HG02678 (cell line): ENCODE results near the gene OCSTAMP.

Experiments used
- ATAC-seq: cut with Tn5 transposase; IDR thresholded peaks from one replicate; pipeline ENCODE4 v1.9.1; 2021; ENCODE audit warnings: mild to moderate bottlenecking, moderate library complexity; ENCODE audit not compliant: unreplicated experiment

The OCSTAMP gene

DNA sequence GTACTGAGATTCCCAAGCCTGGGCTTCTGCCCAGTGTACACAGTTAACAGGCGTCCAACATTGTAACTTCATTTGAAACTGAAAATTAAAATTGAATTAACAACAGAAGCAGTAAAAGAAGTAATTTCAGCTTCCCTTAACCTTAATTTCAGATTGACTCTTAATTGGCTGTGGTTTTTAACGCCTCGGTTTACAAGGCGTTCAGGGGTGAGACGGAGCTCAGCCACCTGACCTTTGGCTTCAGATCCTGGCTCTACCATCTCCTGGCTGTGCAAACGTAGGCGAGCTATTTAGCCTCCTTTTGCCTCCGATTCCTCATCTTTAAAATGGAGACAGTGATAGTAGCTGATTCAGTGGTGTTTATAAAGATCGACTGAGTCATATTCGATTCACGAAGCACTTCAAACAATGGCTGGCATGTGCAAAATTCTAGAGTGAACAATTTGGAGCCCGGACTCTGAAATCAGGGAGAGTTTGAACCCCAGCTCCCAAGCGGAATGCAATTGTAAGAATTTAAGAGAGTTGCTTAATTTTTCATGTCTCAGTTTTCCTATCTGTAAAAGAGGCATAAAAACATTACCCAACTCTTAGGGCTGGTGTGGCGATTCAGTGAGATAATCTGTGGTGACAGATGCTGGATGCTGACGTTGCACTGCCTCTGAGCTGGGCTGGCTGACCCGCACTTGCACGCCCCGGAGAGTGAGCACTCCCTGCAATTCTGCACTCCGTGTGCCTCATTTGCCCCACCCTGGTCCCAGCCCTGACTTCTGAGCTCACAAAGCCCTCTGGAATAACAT, 23.5 kb upstream of the OCSTAMP start:
- no peak for ATAC-seq

DNA sequence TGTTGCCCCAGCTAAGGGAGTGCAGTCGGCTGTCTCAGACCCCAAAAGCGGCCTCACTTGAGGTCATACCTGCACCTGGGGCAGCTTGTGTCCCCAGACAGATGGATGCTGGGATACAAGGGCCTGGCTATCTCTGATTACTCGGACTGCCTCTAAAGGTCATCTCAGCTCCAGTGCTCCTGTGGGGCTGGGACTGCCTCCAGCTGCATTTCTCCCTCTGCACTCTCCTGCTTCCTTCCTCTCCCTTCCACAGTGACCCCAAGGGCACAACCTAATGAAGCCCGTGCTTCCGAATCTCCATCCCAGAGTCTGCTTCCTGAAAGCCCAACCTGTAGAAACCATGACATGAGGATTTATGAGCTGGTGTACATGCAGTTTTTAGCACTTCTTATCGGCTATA, 22.8 kb upstream of the OCSTAMP start:
- ATAC-seq, result no peak

DNA sequence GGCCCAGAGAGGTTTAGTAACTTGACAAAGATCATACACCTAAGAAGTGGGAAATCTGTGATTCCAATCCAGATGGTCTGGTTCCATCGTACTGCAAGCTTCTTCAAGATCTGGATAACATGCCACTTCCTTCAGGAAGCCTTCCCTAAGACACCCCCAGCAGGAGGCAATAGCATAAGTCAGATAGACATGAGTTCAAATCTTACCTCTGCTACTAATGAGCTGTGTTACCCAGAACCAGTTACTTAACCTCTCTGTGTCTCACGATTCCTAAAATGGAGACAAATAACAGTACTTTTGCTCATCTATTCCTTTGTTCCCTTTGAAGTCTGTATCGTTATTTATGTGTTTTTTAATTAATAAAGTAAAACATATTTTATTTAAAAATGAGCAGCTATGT, 22.3 kb upstream of the OCSTAMP start:
- no peak for ATAC-seq

DNA sequence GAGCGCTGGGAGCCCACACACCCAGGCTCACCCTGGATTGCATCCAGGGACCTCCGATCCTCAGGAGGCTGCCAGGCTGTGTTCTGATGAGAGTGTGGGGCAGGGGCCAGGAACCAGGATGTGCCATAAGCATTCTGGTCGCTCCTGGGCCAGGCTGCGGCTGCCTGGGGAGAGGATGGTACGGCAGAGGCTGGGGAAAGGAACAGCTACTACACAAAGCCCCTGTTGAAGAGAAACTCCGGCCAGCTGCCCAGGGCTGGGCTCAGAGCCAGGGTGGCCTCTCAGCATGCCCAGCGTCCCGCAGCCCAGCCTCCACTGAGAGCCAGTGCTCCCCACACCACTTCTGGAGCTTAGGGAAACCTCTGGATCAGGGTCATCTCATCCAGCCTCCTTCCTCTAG, 21.7 kb upstream of the OCSTAMP start:
- no peak for ATAC-seq

DNA sequence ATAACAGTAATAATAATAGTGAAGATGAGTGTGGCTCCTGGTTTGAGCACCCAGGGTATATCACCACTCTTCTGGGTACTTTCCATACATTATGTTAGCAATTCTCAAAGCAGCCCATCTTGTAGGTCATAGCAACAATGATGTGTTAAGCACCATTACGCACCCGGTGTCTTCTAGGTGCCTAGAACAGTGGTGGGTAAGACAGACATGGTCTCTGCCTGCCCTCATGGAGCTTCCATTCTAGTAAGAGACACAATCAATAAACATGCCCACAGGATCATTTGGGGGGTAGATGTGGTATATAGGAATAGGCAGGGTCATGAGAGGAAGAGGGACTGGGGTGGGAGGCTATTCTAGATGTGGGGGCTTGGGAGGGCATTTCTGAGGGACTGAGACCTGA, 21.0 kb upstream of the OCSTAMP start:
- ATAC-seq, result no peak

DNA sequence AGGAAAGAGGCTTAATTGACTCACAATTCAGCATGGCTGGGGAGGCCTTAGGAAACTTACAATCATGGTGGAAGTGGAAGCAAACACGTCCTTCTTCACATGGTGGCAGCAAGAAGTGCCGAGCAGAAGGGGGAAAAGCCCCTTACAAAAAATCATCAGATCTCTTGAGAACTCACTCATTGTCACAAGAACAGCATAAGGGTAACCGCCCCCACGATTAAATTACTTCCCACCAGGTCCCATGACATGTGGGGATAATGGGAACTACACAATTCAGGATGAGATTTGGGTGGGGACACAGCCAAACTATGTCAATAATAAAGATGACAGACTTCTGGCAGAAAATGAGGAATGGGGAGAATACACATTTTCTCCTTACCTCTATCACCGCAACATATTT, 20.5 kb upstream of the OCSTAMP start:
- ATAC-seq, result no peak

DNA sequence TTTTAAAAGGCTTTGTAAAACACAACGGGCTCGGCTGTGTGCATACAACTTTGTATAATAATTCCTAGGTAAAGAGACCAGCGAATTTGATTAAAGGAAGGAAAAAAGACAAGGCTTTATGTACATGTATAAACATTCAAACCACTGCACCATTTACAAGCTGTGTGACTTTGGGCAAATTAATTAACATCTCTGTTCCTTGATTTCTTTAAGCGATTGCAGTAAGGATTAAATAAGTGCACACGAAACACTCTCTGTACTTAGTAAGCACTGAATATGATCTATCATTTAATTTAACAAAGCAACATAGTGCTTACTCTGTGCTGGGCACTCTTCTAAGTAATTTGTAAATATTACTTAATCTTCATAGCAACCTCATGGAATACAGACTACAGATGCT, 19.5 kb upstream of the OCSTAMP start:
- ATAC-seq, result no peak

DNA sequence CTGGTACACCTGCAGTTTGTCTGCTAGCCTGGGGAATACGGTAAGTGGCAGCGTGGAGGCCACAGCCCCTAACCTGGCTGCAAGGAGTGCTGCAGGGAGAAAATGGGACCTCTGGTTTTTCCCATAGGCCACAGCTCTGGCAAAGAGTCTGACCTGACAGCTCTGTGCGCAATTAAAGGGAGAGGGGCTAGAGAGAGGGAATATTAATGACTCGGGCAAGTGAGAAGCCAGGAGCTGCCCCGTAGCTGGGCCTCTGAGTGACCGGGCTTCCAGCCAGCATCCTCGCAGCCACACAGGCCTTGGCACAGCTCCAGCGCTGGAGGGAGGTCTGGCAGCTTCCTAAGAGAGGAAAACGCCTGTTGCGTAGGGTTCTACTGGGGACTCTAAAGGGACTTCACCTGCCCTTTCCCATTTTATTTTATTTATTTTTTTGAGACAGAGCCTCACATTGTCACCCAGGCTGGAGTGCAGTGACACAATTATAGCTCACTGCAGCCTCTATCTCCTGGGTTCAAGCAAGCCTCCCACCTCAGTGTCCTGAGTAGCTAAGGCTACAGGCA, 18.2 kb upstream of the OCSTAMP start:
- no peak for ATAC-seq

DNA sequence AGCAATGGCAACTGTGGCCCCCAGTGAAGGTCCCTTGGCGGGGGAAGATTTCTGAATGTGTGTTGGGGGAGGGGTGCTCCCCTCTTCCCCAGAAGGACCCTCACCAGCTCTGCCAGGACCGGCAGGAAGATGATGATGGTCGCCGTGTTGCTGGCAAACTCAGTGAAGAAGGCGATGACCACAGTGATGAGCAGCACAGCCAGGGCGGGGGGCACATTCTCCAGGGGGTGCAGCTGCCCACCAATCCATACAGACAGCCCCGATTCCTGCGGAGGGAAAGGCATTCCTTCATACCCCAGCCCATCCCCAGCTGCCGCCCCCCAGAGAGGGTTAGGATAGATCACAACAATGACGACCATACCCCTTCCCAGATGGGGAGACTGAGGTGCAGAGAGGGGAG, 15.7 kb upstream of the OCSTAMP start:
- ATAC-seq, result no peak

DNA sequence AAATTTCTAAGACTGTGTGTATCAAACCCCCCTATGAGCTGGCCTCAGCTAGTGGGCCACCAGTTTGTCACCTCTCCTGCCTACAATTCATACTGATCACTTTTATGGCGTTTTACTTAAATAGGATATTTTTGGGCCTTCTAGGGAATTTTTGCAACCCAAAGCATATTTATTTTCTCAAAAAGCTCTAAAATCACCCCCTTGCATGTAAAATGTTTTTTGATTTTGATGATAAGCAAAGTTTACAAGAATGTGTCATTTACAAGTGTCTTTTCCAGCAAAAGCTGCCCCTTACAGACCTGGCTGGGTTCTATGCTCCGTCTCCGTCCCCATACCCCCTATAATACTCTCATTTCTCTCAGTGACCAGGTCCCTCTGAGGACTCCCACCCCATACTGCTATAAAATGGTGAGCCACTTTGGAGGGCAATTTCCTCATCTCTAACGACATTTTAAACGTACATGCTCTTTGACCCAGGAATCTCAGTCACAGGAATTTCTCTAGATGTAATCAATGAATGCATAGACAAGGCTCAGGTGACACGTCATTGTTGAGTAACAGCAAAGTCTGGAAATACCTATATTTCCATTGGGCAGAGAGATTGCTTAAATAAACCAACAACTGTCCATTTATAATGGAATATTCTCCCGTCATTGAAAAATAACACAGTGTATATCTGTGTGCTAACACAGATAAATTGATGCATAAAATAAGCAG, 13.9 kb upstream of the OCSTAMP start:
- ATAC-seq, result no peak

DNA sequence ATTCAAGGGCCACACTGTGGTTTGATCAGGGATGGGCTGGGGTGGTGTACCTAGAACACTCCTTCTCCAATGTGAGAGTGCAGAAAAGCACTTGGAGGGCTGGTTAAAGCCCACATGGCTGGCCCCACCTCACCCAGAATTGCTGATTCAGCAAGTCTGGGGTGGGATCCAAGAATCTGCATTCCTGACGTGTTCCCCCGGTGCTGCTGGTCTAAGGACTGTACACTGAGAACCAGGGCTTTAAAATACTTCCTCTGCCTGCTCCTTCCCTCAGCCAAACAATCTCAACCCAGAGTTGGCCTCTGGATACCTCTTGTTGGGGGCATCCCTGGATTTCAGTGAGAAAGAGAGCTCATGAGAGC, 13.4 kb upstream of the OCSTAMP start:
- no peak for ATAC-seq

DNA sequence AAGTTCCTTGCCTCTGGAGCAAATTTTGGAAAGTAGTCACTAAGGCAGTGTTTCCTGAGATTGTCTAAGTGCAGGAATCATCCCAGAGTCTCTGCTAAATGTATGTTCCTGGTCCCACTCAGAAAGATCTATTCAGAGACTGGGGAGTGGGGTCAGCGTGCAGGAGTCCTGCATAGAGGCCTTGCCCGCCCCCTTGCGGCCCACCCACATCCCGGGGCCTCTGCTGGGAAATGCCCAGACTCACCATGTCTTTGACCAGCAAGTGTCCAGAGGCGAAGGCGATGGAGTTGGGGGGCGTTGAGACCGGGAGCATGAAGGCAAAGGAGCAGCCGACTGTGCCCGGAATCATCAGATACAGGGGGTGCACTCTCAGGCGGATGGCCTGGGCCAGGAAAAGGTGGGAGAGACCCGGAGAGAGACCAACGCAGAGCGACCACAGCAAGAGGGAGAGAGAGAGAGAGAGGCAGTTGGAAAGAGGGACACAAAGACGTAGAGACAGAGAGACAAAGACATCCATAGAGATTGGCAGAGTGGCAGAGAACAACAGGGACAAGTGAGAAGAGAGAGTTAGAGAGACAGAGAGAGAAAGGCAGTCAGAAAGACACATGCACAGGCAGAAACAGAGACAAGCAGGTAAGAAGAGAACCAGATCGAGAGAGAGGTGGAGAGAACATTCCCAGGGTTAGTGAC, 12.9 kb upstream of the OCSTAMP start:
- no peak for ATAC-seq

DNA sequence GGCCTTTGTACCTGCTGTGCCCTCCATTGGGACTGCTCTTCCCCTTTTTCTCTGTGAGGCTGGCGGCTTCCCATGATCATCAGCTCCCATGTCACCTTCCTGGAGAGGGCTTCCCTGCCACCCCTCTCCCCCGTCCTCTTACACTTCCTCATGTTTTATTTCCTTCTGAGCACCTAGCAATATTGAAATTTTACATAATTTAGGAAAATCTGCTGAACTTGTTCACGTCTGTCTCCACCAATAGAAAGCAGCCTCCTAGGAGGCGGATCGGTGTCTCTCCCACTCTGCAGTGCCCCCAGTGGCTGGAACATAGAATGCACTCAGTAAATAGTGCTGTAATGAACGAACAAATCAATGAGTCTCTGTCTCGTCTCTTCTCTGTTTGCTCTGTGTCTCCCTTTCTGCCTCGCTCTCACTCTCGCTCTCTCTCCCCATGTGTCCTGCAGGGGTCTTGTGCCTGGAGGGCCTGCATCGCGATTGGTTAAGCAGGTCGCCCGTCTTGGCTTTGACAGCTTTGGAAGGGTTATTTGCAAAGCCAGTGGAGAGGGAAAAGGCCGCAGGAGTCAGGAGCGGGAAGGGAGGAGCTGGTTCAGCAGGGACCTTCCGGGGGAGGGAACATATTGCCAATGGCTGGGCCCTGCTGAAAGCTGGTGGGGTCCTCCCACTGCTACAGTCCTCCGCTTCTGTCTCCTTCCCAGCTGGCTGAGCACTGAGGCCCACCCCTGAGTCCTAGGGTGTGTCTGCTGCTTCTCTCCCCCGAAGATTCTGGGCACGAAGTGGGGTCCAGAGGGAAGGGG, 12.1 kb upstream of the OCSTAMP start:
- peak; percentile 65 for ATAC-seq

DNA sequence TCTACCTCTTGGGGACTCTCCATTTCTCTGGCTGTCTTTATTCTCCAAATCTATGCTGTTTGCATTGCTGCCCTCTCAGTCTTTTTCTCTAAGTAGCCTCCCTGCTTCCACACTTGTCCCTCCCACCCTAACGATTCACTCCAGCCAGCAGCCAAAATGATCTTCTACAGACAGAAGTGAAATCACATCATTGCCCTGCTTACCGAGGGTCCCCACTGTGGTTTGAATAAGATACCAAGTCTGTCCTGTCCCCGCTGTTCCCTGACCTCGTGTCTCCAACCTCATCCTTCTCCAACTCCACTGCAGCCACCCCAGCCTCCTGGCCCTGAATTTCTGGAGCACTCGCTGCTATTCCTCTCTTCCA, 11.5 kb upstream of the OCSTAMP start:
- ATAC-seq, result no peak

DNA sequence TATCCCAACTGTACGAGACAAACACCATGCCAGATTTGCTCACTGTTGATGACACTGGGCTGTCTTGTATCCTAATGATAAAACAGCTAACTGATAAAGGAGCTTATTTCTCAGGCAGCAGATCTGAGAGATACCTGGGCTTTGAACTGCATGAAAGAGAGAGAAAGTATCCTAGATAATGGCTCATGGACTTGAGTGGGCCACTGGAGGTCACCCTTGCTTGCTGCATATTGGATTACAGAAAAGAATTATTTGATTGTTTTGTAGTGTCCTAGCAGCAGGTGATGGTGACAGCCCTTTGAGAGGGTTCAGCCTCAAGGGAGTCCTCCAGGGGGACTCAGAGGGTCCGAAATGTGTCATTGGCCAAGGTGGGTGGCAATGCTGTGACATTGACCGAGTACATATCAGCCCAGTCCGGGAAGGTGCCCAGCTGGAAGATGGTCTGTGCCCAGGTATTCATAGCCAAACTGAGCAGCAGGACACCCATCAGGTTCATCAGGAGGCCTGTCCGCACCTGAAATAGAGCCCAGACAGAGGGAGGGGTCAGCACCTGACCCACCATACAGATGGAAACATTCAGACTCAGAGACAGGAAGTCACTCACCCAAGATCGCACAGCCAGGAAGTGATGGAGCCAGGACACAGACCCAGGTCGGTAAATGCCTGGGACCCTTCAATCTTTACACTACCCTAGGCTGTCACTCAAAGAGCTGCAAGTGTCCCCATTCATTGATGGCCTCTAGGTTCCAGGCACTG, 9.4 kb upstream of the OCSTAMP start:
- no peak for ATAC-seq

DNA sequence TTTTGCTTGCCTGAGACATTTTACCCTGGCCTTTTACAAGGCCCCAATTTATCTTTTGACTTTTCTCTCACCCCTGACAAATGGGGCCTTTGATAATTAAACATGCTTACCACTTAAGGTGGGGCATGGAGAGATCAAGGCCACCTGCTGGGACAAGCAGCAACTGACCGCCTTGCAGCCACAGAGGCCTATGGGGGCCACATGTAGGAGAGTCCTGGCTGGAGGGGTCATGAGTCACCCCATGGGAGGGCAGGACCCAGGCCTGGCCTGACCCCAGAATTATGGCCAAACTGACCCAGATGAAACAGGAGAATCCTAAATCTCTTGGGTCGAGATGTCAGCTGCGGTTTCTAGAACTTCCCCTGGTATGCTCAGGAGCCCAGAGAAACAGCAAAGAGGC, 8.5 kb upstream of the OCSTAMP start:
- no peak for ATAC-seq

DNA sequence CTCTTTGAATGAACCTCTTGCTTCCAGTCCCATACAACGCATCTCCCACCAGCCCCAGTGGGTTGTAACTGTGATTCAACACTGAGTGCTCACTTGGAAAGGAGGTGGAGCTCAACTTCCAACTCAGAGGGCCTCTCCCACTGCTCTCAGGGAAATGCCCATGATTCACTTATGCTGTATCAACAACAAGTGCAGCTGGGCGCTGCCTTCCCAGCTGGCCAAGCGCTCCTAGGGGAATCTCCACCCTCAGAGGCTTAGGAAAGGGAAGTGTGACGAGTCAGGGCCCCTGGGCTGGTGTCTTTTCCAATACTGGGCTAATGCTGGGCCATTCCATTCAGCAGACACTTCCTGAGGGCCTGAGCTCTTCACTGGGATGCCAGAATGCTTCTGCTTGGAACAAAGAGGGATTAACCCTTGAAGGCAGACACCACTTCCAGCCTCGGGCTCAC, 8.1 kb upstream of the OCSTAMP start:
- no peak for ATAC-seq

DNA sequence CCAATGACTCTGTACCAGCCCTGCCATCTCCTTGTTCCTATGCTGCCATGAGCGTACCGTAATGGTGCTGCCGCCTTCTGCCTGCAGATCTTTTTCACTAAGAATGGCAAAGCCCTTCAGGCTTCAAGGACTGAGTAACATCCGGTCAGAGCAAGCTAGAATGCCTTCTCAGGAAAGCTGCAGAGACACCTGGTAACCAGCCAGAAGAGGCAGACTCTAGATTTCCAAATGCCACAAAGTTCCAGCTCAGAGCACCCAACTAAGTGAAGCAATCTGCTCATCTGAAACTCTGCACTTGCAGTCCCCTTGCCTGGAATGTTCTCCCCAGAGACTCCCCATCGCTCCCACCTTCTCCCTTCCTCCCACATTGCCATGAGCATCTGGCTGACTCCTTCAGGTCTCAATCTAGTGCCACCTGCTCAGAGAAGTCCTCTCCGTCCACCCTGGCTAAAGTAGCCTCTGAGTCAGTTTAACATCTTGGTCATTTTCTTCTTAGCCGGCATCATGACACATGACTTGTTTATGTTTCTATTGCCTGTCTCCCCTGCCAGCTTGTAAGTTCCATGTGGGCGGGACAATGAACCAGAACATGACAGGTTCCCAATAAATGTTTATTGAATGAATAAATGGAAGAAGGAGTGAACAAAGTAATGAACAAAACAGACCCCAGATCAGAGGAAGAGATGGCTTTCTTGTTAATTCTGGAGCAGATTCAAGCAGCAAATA, 6.9 kb upstream of the OCSTAMP start:
- ATAC-seq, result no peak

DNA sequence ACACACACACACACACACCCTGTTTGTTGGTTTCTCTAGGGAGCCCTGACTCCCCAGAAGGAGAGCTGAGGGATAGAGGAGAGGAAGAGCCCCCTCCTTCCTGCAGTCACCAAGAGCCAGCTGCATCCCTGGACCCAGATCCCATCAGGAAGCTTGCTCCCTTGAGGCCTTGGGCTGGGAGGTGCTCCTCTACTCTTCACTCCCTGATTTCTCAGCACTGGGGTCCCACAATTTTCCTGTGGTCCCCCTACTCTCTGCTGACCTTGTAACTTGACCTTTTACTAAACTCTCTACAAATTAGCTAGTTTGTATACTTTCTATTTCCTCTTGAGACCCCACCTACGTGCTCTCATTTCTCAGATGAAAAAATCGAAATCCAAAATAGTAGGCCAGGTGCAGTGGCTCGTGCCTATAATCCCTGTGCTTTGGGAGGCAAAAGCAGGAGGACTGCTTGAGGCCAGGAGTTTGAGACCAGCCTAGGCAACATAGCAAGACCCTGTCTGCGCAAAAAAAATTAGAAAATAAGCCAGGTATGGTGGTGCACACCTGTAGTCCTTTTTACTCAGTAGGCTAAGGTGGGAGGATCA, 5.0 kb upstream of the OCSTAMP start:
- ATAC-seq, result no peak
